Vagina (tissue), 2 donors: ENCODE results near the gene GNG7.

Experiments
- CTCF ChIP-seq, 3 experiments: fragments of 450-650 bp in 2 of 3; fragments of 200-600 bp in 1 of 3; sonication (generic) in 1 of 3; IDR thresholded peaks; one replicate each; pipeline ENCODE4 v1.5.1; 2017 to 2019; ENCODE audit warnings: antibody characterized with exemption in 3 of 3, mild to moderate bottlenecking in 2 of 3, moderate library complexity in 2 of 3
- POLR2A ChIP-seq, 2 donors: fragments of 450-650 bp; IDR thresholded peaks; one replicate each; pipeline ENCODE4 v1.6.1; 2017; ENCODE audit warnings: antibody characterized with exemption in 2 of 2, mild to moderate bottlenecking in 2 of 2, moderate library complexity in 2 of 2
- POLR2AphosphoS5 ChIP-seq, 2 donors: sonication (generic); formaldehyde crosslinking; IDR thresholded peaks; one replicate each; pipeline ENCODE4 v1.9.0; 2017; ENCODE audit warnings: antibody characterized with exemption in 2 of 2, mild to moderate bottlenecking in 2 of 2, low read depth in 1 of 2; ENCODE audit not compliant: insufficient read depth in 1 of 2

GRCh38 chr19:2691951-2692350, 10.5 kb downstream of the GNG7 start:
- no peak for TF ChIP-seq CTCF (IDR thresholded peaks at IDR 0.05)
- TF ChIP-seq POLR2A (IDR thresholded peaks at IDR 0.05), result no peak
- no peak for TF ChIP-seq POLR2AphosphoS5 (IDR thresholded peaks at IDR 0.05; ENCODE audit: insufficient read depth in 1 of 2, low read depth in 1 of 2)
